T-cell (primary cell): ENCODE results near the gene PRODH2. TPM values are rescaled to one million over a fixed set of nuclear protein-coding genes. Genes with fewer than 3 reads are reported as not detected.

Experiments
- ATAC-seq, 4 experiments: fragments of 200-7000 bp in 3 of 4; fragments of 150-1000 bp in 1 of 4; cut with Tn5 transposase; replicated peaks in 1 of 4; 1 replicate in 3 of 4; 2 replicates in 1 of 4; pipeline ENCODE4 v1.10.0; 2021; ENCODE audit warnings: moderate library complexity in 3 of 4, mild to moderate bottlenecking in 2 of 4, moderate number of reproducible peaks in 1 of 4
- CTCF ChIA-PET, 2 donors: fragments of 300-600 bp; sonication (Branson Sonifier 250); formaldehyde crosslinking; loops; one replicate each; lab custom pipeline; 2022; ENCODE audit warnings: antibody characterized with exemption in 2 of 2; lab: Charles Lee
- POLR2A ChIA-PET, 2 donors: fragments of 300-600 bp; sonication (Branson Sonifier 250); formaldehyde crosslinking; loops; one replicate each; lab custom pipeline; 2022; ENCODE audit warnings: antibody characterized with exemption in 2 of 2; lab: Charles Lee
- DNase-seq, 35 experiments: peaks; one replicate each; pipeline versions ENCODE4 v3.0.0 to v3.0.0-alpha.2; 2013 to 2023
- H3K27ac ChIP-seq: one replicate; pipeline ENCODE4 v1.5.1; 2013; ENCODE audit warnings: low read length
- H3K27me3 ChIP-seq, 2 experiments: replicated peaks in 1 of 2; 1 replicate in 1 of 2; 2 replicates in 1 of 2; pipeline versions ENCODE4 v1.6.1 to v1.7.0; 2013; ENCODE audit warnings: low read length in 1 of 2, mixed read lengths in 1 of 2; ENCODE audit not compliant: control insufficient read depth in 2 of 2, insufficient read depth in 2 of 2; ENCODE audit errors: extremely low read depth in 1 of 2
- H3K36me3 ChIP-seq, 2 donors: 1 replicate in 1 of 2; 2 replicates in 1 of 2; pipeline versions ENCODE4 v1.6.1 to v1.7.0; 2013; ENCODE audit warnings: low read length in 1 of 2; ENCODE audit not compliant: control insufficient read depth in 2 of 2, insufficient read depth in 1 of 2; ENCODE audit errors: extremely low read depth in 1 of 2
- H3K4me1 ChIP-seq, 2 experiments: 1 replicate in 1 of 2; 2 replicates in 1 of 2; pipeline versions ENCODE4 v1.6.1 to v1.7.0; 2013; ENCODE audit warnings: low read length in 2 of 2, mixed read lengths in 1 of 2; ENCODE audit not compliant: insufficient read depth in 2 of 2, control insufficient read depth in 1 of 2; ENCODE audit errors: extremely low read depth in 1 of 2
- H3K4me3 ChIP-seq, 2 donors: 1 replicate in 1 of 2; 2 replicates in 1 of 2; pipeline versions ENCODE4 v1.5.1 to v1.7.0; 2013; ENCODE audit warnings: mild to moderate bottlenecking in 2 of 2, low read length in 1 of 2, moderate library complexity in 1 of 2; ENCODE audit not compliant: control insufficient read depth in 1 of 2; ENCODE audit errors: extremely low read depth in 1 of 2
- H3K9me3 ChIP-seq: 2 replicates; pipeline ENCODE4 v1.7.0; 2013
- H3K27ac Mint-ChIP-seq, 2 donors: one replicate each; pipeline ENCODE4 v1.8.0; 2020 to 2021; ENCODE audit warnings: mild to moderate bottlenecking in 2 of 2, mixed read lengths in 2 of 2
- H3K27me3 Mint-ChIP-seq, 2 donors: one replicate each; pipeline ENCODE4 v1.8.0; 2021 to 2022; ENCODE audit warnings: mixed read lengths in 2 of 2
- H3K36me3 Mint-ChIP-seq: one replicate; pipeline ENCODE4 v1.8.0; 2021; ENCODE audit warnings: mixed read lengths
- H3K4me1 Mint-ChIP-seq, 3 donors: one replicate each; pipeline ENCODE4 v1.8.0; 2020 to 2022; ENCODE audit warnings: mixed read lengths in 3 of 3, mild to moderate bottlenecking in 1 of 3
- H3K4me3 Mint-ChIP-seq, 3 donors: one replicate each; pipeline ENCODE4 v1.8.0; 2020 to 2022; ENCODE audit warnings: mild to moderate bottlenecking in 3 of 3, mixed read lengths in 3 of 3, moderate library complexity in 3 of 3
- H3K9me3 Mint-ChIP-seq, 3 donors: one replicate each; pipeline ENCODE4 v1.8.0; 2020 to 2022; ENCODE audit warnings: mixed read lengths in 3 of 3
- WGBS: methylation state at CpG from one replicate; pipeline ENCODE4 v1.1.5; 2013; ENCODE audit warnings: missing lambda C conversion rate; ENCODE audit not compliant: insufficient coverage; 5-methylcytosine and 5-hydroxymethylcytosine counted together
- total RNA-seq, 35 experiments: library from RNA in 6 of 35; stranded (reverse) in 6 of 35; fragments of 120-200 nt in 1 of 35; gene quantifications; one replicate each; pipeline versions ENCODE4 v1.2.1 to v1.2.4 and lab custom pipeline; 2013 to 2026

PRODH2 gene
- total RNA-seq, 5 donors from 2014 or later (not counting 1 experiment from before 2014, with no cell fraction given) = not detected

- no peak overlapping the region for H3K27ac Mint-ChIP-seq
- ChIA-PET CTCF (no interaction called here), POLR2A (no interaction called here)
- no peaks in the 10 kb centered on the region for H3K36me3 ChIP-seq
- no peak overlapping the region for H3K27ac ChIP-seq
- 72% methylated on average over 8 of the region's 18 CpGs for WGBS
- no peaks in the 10 kb centered on the region for H3K9me3 ChIP-seq
- H3K36me3 Mint-ChIP-seq = no peaks in the 10 kb centered on the region
- no peaks in the 10 kb centered on the region for H3K4me1 ChIP-seq
- H3K27me3 ChIP-seq = peaks cover 0 to 72% of the 10 kb centered on the region in 2 experiments
- DNase-seq = no peak
- no peak overlapping the region for H3K4me3 ChIP-seq
- ATAC-seq = no peak
- no peak overlapping the region for H3K4me3 Mint-ChIP-seq
- no peaks in the 10 kb centered on the region for H3K9me3 Mint-ChIP-seq
- no peaks in the 10 kb centered on the region for H3K4me1 Mint-ChIP-seq
- H3K27me3 Mint-ChIP-seq = peaks cover 26 to 59% of the 10 kb centered on the region in 2 donors
These were observed 18.3 kb upstream of the PRODH2 start for GRCh38 chr19:35830986-35831385.

- H3K27ac ChIP-seq = no peak overlapping the region
- WGBS = 15% methylated on average over 9 of the region's 12 CpGs
- H3K27ac Mint-ChIP-seq = no peak overlapping the region
These were observed 16.2 kb upstream of the PRODH2 start for GRCh38 chr19:35828692-35829301.

GRCh38 chr19:35824150-35824549, 11.5 kb upstream of the PRODH2 start:
- ChIA-PET POLR2A (no interaction called here), CTCF (no interaction called here)
- ATAC-seq (no peak), DNase-seq (no peak)
- H3K27me3 ChIP-seq = peaks cover 0 to 36% of the 10 kb centered on the region in 2 experiments
- Mint-ChIP-seq H3K36me3 (no peaks in the 10 kb centered on the region), H3K9me3 (no peaks in the 10 kb centered on the region), H3K4me1 (no peaks in the 10 kb centered on the region), H3K27ac (no peak overlapping the region), H3K27me3 (peaks cover 20 to 41% of the 10 kb centered on the region in 2 donors), H3K4me3 (no peak overlapping the region)
- no peak overlapping the region for H3K4me3 ChIP-seq
- 71% methylated on average over 4 of the region's 5 CpGs for WGBS
- no peak overlapping the region for H3K27ac ChIP-seq
- no peaks in the 10 kb centered on the region for H3K4me1 ChIP-seq
- no peaks in the 10 kb centered on the region for H3K36me3 ChIP-seq
- no peaks in the 10 kb centered on the region for H3K9me3 ChIP-seq

More at GRCh38 chr19:35828692-35829301, 16.2 kb upstream of the PRODH2 start:
- Histone ChIP-seq H3K27me3 (peaks cover 0 to 55% of the 10 kb centered on the region in 2 experiments), H3K4me1 (no peaks in the 10 kb centered on the region), H3K36me3 (no peaks in the 10 kb centered on the region), H3K4me3 (no peak overlapping the region), H3K9me3 (no peaks in the 10 kb centered on the region)
- Mint-ChIP-seq H3K27me3 (peaks cover 25 to 59% of the 10 kb centered on the region in 2 donors), H3K4me1 (no peaks in the 10 kb centered on the region), H3K36me3 (no peaks in the 10 kb centered on the region), H3K9me3 (no peaks in the 10 kb centered on the region), H3K4me3 (no peak overlapping the region)
- peak in 1 of 4 experiments; percentile 61 for ATAC-seq
- CTCF ChIA-PET = no interaction called here
- DNase-seq = peak in 27 of 35 experiments; percentile 13 to 68 (median 37)
- POLR2A ChIA-PET = no interaction called here

GRCh38 chr19:35822579-35822978, 9.9 kb upstream of the PRODH2 start:
- WGBS = 56% methylated on average over 3 of the region's 3 CpGs
- CTCF ChIA-PET = no interaction called here
- H3K27ac Mint-ChIP-seq = no peak overlapping the region
- H3K27ac ChIP-seq = no peak overlapping the region
- H3K27me3 ChIP-seq = peaks cover 0 to 35% of the 10 kb centered on the region in 2 experiments
- no peak for ATAC-seq
- POLR2A ChIA-PET = no interaction called here
- H3K4me3 Mint-ChIP-seq = no peak overlapping the region
- no peaks in the 10 kb centered on the region for H3K36me3 ChIP-seq
- H3K27me3 Mint-ChIP-seq = peaks cover 19 to 38% of the 10 kb centered on the region in 2 donors
- no peaks in the 10 kb centered on the region for H3K9me3 Mint-ChIP-seq
- no peaks in the 10 kb centered on the region for H3K4me1 ChIP-seq
- no peaks in the 10 kb centered on the region for H3K36me3 Mint-ChIP-seq
- no peaks in the 10 kb centered on the region for H3K4me1 Mint-ChIP-seq
- DNase-seq = no peak
- H3K4me3 ChIP-seq = no peak overlapping the region
- H3K9me3 ChIP-seq = no peaks in the 10 kb centered on the region

- peaks cover 2 to 43% of the 10 kb centered on the region in 2 experiments for H3K27me3 ChIP-seq
- no peaks in the 10 kb centered on the region for H3K9me3 ChIP-seq
- WGBS = 39% methylated on average over 3 of the region's 3 CpGs
- Mint-ChIP-seq H3K4me3 (no peak overlapping the region), H3K4me1 (no peaks in the 10 kb centered on the region), H3K27me3 (peaks cover 23 to 32% of the 10 kb centered on the region in 2 donors), H3K9me3 (no peaks in the 10 kb centered on the region), H3K36me3 (no peaks in the 10 kb centered on the region), H3K27ac (no peak overlapping the region)
- H3K36me3 ChIP-seq = no peaks in the 10 kb centered on the region
- no peak for DNase-seq
- H3K4me1 ChIP-seq = no peaks in the 10 kb centered on the region
- no peak for ATAC-seq
- POLR2A ChIA-PET = no interaction called here
- no peak overlapping the region for H3K27ac ChIP-seq
- CTCF ChIA-PET = interaction anchor here in 1 of 2 donors (0.6 to 0.7 kb wide), 2 partner anchors 25 to 134 kb away, joined by 3 read pairs; no protein-coding TSS in a partner anchor
- no peak overlapping the region for H3K4me3 ChIP-seq
These were observed 5.8 kb upstream of the PRODH2 start for GRCh38 chr19:35818445-35818844.

- WGBS = 89% methylated on average over 3 of the region's 9 CpGs
These were observed 4.2 kb upstream of the PRODH2 start for GRCh38 chr19:35816846-35817245.

More at GRCh38 chr19:35816846-35817245, 4.2 kb upstream of the PRODH2 start:
- Mint-ChIP-seq H3K4me1 (no peaks in the 10 kb centered on the region), H3K36me3 (no peaks in the 10 kb centered on the region), H3K27me3 (peaks cover 22 to 25% of the 10 kb centered on the region in 2 donors), H3K27ac (no peak overlapping the region), H3K4me3 (no peak overlapping the region), H3K9me3 (no peaks in the 10 kb centered on the region)
- DNase-seq (no peak), ATAC-seq (no peak)
- Histone ChIP-seq H3K36me3 (no peaks in the 10 kb centered on the region), H3K4me3 (no peak overlapping the region), H3K9me3 (no peaks in the 10 kb centered on the region), H3K27ac (no peak overlapping the region), H3K27me3 (peaks cover 2 to 47% of the 10 kb centered on the region in 2 experiments), H3K4me1 (no peaks in the 10 kb centered on the region)
- ChIA-PET CTCF (no interaction called here), POLR2A (no interaction called here)
